Measurements from ENCODE around the gene TRIM66.
"Not testable (repeated sequence)": the region's sequence is repeated elsewhere in the genome, so short reads cannot be mapped to it uniquely, and the experiment has no call there.

Gene TRIM66

GRCh38 chr11:8692417-8692816, 10.0 kb upstream of the TRIM66 start:
- DNase-seq (ENCODE audit: low read depth in 1 of 2, low spot score in 1 of 2), result no peak

GRCh38 chr11:8691601-8692000, 9.1 kb upstream of the TRIM66 start:
- no peak for DNase-seq (ENCODE audit: low read depth in 1 of 2, low spot score in 1 of 2)

GRCh38 chr11:8690374-8691342, 8.2 kb upstream of the TRIM66 start:
- no peak for DNase-seq (ENCODE audit: low read depth in 1 of 2, low spot score in 1 of 2)

- no peak for DNase-seq (ENCODE audit: low read depth in 1 of 2, low spot score in 1 of 2)
These were observed 7.3 kb upstream of the TRIM66 start for GRCh38 chr11:8689726-8690255.

- peak; percentile 64 to 80 for DNase-seq (ENCODE audit: low read depth in 1 of 2, low spot score in 1 of 2)
These were observed 6.2 kb upstream of the TRIM66 start for GRCh38 chr11:8688414-8689362.

- no peak for DNase-seq (ENCODE audit: low read depth in 1 of 2, low spot score in 1 of 2)
These were observed 3.9 kb upstream of the TRIM66 start for GRCh38 chr11:8686325-8686724.

- DNase-seq (ENCODE audit: low read depth in 1 of 2, low spot score in 1 of 2), result no peak
These were observed 3.4 kb upstream of the TRIM66 start for GRCh38 chr11:8685820-8686219.

- no peak for DNase-seq (ENCODE audit: low read depth in 1 of 2, low spot score in 1 of 2)
These were observed 2.8 kb upstream of the TRIM66 start for GRCh38 chr11:8685306-8685705.

- DNase-seq (ENCODE audit: low read depth in 1 of 2, low spot score in 1 of 2), result no peak
These were observed 2.3 kb upstream of the TRIM66 start for GRCh38 chr11:8684600-8685290.

GRCh38 chr11:8683115-8683807, 796 bp upstream of the TRIM66 start:
- DNase-seq (ENCODE audit: low read depth in 1 of 2, low spot score in 1 of 2), result no peak

- DNase-seq (ENCODE audit: low read depth in 1 of 2, low spot score in 1 of 2), result no peak
These were observed 595 bp downstream of the TRIM66 start for GRCh38 chr11:8681837-8682302.

GRCh38 chr11:8679006-8679405, 3.5 kb downstream of the TRIM66 start:
- no peak for DNase-seq (ENCODE audit: low read depth in 1 of 2, low spot score in 1 of 2)

GRCh38 chr11:8676458-8676857, 6.0 kb downstream of the TRIM66 start:
- DNase-seq (ENCODE audit: low read depth in 1 of 2, low spot score in 1 of 2), result no peak

- DNase-seq (ENCODE audit: low read depth in 1 of 2, low spot score in 1 of 2), result no peak
These were observed 7.6 kb downstream of the TRIM66 start for GRCh38 chr11:8674859-8675258.

GRCh38 chr11:8672346-8672745, 10.1 kb downstream of the TRIM66 start:
- DNase-seq (ENCODE audit: low read depth in 1 of 2, low spot score in 1 of 2), result no peak

- DNase-seq (ENCODE audit: low read depth in 1 of 2, low spot score in 1 of 2), result no peak
These were observed 10.8 kb downstream of the TRIM66 start for GRCh38 chr11:8671651-8672062.

GRCh38 chr11:8671193-8671612, 11.3 kb downstream of the TRIM66 start:
- DNase-seq (ENCODE audit: low read depth in 1 of 2, low spot score in 1 of 2), result no peak

- not testable (repeated sequence) for DNase-seq (ENCODE audit: low read depth in 1 of 2, low spot score in 1 of 2)
These were observed 12.4 kb downstream of the TRIM66 start for GRCh38 chr11:8670081-8670480.

GRCh38 chr11:8665222-8665621, 17.2 kb downstream of the TRIM66 start:
- no peak for DNase-seq (ENCODE audit: low read depth in 1 of 2, low spot score in 1 of 2)

All from activated T-helper 1 cell treated with anti-CD3 and anti-CD28 coated beads, Interleukin-2, amount 50 U/mL, for 16 hours (primary cell).